Lung microvascular endothelial cell (primary cell): Measurements from ENCODE around the gene KRTAP4-4. TPM values are rescaled to one million over a fixed set of nuclear protein-coding genes. Genes with fewer than 3 reads are reported as not detected.
"Not testable (repeated sequence)": the region's sequence is repeated elsewhere in the genome, so short reads cannot be mapped to it uniquely, and the experiment has no call there.

Source experiments
- DNase-seq, 2 donors: peaks; one replicate each; pipeline versions ENCODE4 v3.0.0 to v3.0.0-alpha.2; 2010; ENCODE audit warnings: low read depth in 2 of 2
- total RNA-seq: library from RNA; depleted of rRNA; stranded (reverse); fragments of >200 nt; gene quantifications from 2 replicates; pipeline ENCODE4 v1.2.1, GENCODE V29; 2014

The KRTAP4-4 gene
- total RNA-seq: not detected in 2 replicates

DNA sequence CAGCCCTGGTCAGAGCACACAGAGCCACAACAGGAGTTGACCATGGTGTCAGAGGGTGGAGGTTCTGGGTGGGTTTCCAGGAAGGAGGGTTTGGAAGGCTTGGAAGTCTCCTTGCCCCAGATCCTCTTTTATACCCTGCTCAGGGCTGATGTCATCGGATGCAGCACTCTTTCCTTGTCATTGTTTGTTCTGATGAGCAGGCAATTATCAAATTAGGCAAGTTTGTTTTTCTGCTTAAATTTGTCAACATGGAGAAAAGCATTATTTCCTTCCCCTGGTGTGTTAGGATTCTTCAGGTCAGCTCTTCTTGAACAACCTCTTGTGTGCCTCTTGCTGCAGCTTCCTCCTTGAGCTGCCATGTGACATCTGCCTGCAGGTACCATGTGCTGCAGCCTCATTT lies at the start of gene KRTAP4-4:
Gene KRTAP4-4, minus strand, starts transcription at position 101 of the 400 bp plus-strand sequence. Its CDS starts 57 bp downstream, at position 44.
- no peak for DNase-seq

DNA sequence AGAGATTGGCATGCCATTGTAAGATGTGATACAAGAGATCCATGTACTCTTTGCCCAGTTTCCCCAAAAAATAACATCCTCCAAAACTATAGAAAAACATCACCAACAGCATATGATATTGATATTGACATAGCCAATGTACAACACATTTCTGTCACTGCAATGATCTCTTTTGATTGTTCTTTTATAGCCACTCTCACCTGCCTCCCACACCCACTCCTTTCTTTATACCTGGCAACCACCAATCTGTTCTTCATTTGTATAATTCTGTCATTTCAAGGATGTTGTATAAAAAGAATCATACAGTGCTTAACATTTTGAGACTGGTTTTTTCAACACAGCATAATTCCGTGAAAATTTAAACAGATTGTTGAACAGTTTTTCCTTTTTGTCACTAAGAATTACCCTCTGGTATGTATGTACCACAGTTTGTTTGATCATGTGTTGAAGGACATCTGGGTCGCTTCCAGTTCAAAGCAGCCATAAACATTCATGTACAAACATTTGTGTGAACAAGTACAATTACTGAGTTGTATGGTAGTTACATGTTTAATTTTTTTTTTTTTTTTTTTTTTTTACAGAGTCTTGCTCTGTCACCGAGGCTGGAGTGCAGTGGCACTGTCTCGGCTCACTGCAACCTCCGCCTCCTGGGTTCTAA lies 39.0 kb upstream of the KRTAP4-4 start:
- DNase-seq: no peak

- DNase-seq: no peak
Measured at GRCh38 chr17:41196068-41196467, 35.5 kb upstream of the KRTAP4-4 start.

- DNase-seq: no peak
Measured at GRCh38 chr17:41190328-41190727, 29.8 kb upstream of the KRTAP4-4 start.

DNA sequence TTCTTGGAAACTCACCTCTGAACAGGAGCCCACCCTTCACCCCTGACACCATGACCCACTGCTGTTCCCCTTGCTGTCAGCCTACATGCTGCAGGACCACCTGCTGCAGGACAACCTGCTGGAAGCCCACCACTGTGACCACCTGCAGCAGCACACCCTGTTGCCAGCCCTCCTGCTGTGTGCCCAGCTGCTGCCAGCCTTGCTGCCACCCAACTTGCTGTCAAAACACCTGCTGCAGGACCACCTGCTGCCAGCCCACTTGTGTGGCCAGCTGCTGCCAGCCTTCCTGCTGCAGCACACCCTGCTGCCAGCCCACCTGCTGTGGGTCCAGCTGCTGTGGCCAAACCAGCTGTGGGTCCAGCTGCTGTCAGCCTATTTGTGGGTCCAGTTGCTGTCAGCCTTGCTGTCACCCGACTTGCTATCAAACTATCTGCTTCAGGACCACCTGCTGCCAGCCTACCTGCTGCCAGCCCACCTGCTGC lies 29.3 kb upstream of the KRTAP4-4 start, which contains the start of gene KRTAP9-1:
Gene KRTAP9-1, plus strand, starts transcription at position 51 of the 482 bp plus-strand sequence. Its CDS starts 0 bp downstream, at position 51.
- not testable (repeated sequence) for DNase-seq

DNA sequence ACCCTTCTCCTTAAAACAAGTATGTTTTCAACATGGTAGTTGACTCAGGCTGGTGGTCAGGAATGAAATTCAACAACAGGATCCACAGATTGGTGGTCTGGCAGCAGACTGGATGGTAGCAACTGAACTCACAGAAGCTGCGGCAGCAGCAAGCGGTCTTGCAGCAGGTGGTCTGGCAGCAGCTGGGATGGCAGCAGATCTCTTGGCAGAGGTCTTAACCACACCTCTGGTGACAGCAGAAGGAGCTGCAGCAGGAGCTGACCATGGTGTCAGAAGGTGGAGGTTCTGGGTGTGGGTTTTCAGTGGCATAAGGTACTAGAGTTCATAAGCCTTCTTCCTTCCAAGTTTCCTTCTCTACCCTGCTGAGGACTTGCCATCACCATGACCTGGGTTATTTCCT lies 26.3 kb upstream of the KRTAP4-4 start:
- DNase-seq: no peak

GRCh38 chr17:41185001-41185400 lies 24.5 kb upstream of the KRTAP4-4 start:
- DNase-seq: no peak

- DNase-seq: no peak
Measured at GRCh38 chr17:41184480-41184961, 24.0 kb upstream of the KRTAP4-4 start, which contains the start of gene KRTAP4-1. KRTAP4-1 (minus strand) TSS chr17:41184911; CDS start chr17:41184854, 57 bp downstream.

GRCh38 chr17:41178843-41179616 lies 18.5 kb upstream of the KRTAP4-4 start:
- no peak for DNase-seq

- no peak for DNase-seq
Measured at GRCh38 chr17:41178341-41178740, 17.8 kb upstream of the KRTAP4-4 start.

DNA sequence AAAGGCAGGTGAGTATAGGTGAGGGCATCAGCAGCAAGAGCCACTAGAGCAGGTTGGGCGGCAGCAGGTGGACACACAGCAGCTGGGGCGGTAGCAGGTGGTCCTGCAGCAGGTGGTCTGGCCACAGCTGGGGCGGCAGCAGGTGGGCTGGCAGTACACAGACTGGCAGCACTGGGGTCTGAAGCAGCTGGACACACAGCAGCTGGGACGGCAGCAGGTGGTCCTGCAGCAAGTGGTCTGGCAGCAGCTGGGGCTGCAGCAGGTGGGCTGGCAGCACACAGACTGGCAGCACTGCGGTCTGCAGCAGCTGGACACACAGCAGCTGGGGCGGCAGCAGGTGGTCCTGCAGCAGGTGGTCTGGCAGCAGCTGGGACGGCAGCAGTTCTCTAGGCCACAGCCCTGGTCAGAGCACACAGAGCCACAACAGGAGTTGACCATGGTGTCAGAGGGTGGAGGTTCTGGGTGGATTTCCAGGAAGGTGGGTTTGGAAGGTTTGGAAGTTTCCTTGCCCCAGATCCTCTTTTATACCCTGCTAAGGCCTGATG lies 17.3 kb upstream of the KRTAP4-4 start, which contains the start of gene KRTAP4-2:
Gene KRTAP4-2, minus strand, starts transcription at position 495 of the 545 bp plus-strand sequence. Its CDS starts 57 bp downstream, at position 438.
- DNase-seq: no peak

DNA sequence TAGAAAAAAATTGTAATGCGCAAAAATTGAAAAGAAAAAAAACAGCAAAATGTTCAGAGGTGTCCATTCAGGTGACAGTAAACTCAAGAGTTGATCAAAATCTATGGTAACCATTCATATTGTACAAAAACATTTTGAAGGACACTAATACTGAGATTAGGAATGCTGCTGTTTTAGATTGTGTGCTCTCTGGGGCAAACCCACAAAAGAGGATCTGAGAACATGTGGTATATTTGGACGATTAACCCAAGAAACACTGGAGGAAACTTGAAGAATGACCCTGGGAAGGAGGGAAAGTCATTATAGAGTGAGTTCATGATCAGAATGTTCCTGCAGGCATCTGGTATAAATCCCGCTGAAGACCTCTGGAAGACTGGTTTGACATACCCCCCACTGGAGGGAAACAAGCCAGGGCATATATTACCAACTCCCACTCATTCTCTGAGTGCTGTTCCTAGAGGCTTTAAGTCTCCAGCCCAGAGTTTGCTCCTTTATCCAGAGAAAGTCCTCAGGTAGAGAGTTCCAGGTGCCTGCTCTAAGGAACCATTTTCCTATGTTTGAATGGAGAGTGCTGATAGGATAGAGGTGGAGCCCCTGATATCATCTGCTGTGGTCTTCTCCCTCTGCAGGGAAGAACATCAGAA lies 16.3 kb upstream of the KRTAP4-4 start:
- no peak for DNase-seq

- DNase-seq: no peak
Measured at GRCh38 chr17:41171886-41172285, 11.3 kb upstream of the KRTAP4-4 start.

DNA sequence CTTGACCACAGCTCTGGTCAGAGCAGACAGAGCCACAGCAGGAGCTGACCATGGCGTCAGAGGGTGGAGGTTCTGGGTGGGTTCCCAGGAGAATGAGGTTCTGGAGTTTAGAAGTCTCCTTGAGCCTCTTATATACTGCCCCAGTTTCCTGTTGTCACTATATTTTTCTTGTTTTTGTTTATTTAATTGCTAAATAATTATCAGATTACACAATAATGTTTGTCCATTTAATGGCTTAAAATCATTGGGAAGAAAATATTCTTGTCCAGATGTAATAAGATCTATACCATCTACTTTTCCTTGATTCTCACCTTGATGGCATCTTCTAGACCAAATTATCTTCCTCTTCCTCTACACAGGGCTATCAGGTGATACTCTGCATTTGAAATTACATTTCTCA lies 7.6 kb upstream of the KRTAP4-4 start, which contains the start of gene KRTAP4-3:
Gene KRTAP4-3, minus strand, starts transcription at position 101 of the 400 bp plus-strand sequence. Its CDS starts 49 bp downstream, at position 52.
- no peak for DNase-seq

DNA sequence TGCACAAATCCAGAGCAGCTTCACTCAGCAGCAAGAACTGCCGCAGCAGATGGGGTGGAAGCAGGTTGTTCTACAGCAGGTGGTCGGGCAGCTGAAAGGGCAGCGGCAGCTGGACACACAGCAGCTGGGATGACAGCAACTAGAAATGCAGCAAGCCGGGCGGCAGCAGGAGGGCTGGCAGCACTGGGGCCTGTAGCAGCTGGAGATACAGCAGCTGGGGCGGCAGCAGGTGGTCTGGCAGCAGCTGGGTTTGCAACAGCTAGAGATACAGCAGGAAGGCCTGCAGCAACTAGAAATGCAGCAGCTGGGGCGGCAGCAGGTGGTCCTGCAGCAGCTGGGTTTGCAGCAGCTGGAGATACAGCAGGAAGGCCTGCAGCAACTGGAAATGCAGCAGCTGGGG lies 7.0 kb upstream of the KRTAP4-4 start:
- DNase-seq: no peak

DNA sequence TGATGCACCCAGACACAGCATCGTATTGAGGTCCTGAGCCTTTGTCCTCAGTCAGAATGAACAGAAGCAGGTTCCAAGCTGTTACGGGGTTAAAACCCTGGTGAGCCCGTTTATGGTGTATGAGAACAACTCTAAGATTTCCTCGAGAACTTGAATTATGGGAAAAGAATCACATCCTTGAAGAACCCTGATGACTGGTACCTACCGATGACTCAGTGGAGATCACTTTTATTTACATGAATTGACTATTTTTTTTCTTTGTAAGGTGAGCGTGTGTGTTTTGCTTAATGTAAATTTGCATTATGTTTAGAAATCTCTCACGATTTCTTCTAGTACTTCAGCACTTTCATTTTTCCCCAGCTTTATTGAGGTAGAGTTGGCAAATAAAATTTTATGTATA lies 3.3 kb upstream of the KRTAP4-4 start:
- DNase-seq: no peak

GRCh38 chr17:41160190-41160589 lies 358 bp downstream of the KRTAP4-4 start:
- not testable (repeated sequence) for DNase-seq

DNA sequence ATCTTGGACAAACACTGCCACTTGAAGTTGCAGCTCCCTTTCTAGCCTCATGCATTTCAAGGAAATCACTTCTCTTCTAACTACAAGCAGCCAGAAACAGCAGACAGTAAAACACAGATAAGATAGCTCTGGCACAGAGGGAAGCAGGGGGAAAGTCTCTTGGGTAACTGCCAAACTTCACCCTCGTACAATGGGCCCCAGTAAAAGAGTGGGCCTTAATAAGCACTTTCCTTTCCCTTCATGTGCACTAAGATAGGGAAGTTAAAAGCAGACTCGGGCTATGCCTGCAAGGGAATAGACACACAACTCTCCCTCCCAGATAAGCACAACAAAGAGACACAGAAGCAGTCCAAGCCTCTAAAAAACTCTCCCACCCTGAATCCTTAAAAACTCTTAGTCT lies 6.7 kb downstream of the KRTAP4-4 start:
- no peak for DNase-seq

GRCh38 chr17:41151525-41151924 lies 9.0 kb downstream of the KRTAP4-4 start:
- no peak for DNase-seq

DNA sequence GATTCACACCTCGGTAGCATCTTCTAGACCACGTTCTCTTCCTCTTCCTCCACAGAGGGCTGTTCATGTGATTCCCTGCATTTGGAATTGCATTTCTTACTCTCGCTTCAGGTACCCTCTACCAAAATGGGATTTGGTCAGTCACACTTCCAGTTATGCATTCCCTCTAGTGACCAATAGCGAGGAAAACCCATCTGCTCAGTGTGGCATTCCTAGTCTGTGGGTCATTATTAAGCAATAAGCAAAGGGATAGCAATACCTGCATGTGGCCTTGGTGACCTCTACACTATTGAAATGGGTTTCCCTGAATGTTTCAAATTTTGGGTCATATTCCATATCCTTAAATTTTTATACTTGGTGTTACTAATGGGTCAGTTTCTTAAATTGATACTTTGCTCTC lies 10.5 kb downstream of the KRTAP4-4 start:
- no peak for DNase-seq

- no peak for DNase-seq
Measured at GRCh38 chr17:41149652-41149985, 10.9 kb downstream of the KRTAP4-4 start, which contains the start of gene KRTAP4-5. KRTAP4-5 (minus strand) TSS chr17:41149825; CDS start chr17:41149767, 58 bp downstream.
